Spinal cord (tissue), 10 donors: ENCODE results near the gene CIRBP. TPM values are rescaled to one million over a fixed set of nuclear protein-coding genes. Genes with fewer than 3 reads are reported as not detected.

Experiments
- DNase-seq, 6 donors: peaks; one replicate each; pipeline versions ENCODE4 v3.0.0 to v3.0.0-alpha.2; 2013 to 2015; ENCODE audit warnings: low spot score in 6 of 6, low read depth in 4 of 6
- H3K27ac ChIP-seq: one replicate; pipeline ENCODE4 v1.5.1; 2013; ENCODE audit warnings: low read depth, low read length, control low read depth
- H3K27me3 ChIP-seq: one replicate; pipeline ENCODE4 v1.6.1; 2013; ENCODE audit warnings: low read length; ENCODE audit not compliant: control insufficient read depth, insufficient read depth
- H3K36me3 ChIP-seq: one replicate; pipeline ENCODE4 v1.6.1; 2013; ENCODE audit warnings: low read length; ENCODE audit not compliant: control insufficient read depth, insufficient read depth
- H3K4me1 ChIP-seq: one replicate; pipeline ENCODE4 v1.6.1; 2013; ENCODE audit warnings: low read length; ENCODE audit not compliant: control insufficient read depth, insufficient read depth
- H3K4me3 ChIP-seq: one replicate; pipeline ENCODE4 v1.5.1; 2013; ENCODE audit warnings: low read depth, low read length, control low read depth
- H3K9me3 ChIP-seq: one replicate; pipeline ENCODE4 v1.6.1; 2013; ENCODE audit warnings: low read length; ENCODE audit not compliant: control insufficient read depth, insufficient read depth
- WGBS: methylation state at CpG from one replicate; pipeline ENCODE4 v1.1.5; 2013; ENCODE audit warnings: missing lambda C conversion rate; ENCODE audit not compliant: insufficient coverage; 5-methylcytosine and 5-hydroxymethylcytosine counted together
- polyA plus RNA-seq, 2 donors: library from polyadenylated mRNA; unstranded; fragments of 120-200 nt; gene quantifications; one replicate each; pipeline ENCODE4 v1.2.1, GENCODE V29; 2013; ENCODE audit not compliant: insufficient read length in 2 of 2
- total RNA-seq, 2 donors: library from RNA; depleted of rRNA in 1 of 2; stranded (reverse); fragments of 120-200 nt in 1 of 2; fragments of >200 nt in 1 of 2; gene quantifications; one replicate each; pipeline versions ENCODE4 v1.2.3 to v1.2.4, GENCODE V29; 2013 to 2014
- donor health status: healthy.

Gene CIRBP
- total and polyA plus RNA-seq, 4 donors, result 323 to 821 (median 625) TPM

DNA sequence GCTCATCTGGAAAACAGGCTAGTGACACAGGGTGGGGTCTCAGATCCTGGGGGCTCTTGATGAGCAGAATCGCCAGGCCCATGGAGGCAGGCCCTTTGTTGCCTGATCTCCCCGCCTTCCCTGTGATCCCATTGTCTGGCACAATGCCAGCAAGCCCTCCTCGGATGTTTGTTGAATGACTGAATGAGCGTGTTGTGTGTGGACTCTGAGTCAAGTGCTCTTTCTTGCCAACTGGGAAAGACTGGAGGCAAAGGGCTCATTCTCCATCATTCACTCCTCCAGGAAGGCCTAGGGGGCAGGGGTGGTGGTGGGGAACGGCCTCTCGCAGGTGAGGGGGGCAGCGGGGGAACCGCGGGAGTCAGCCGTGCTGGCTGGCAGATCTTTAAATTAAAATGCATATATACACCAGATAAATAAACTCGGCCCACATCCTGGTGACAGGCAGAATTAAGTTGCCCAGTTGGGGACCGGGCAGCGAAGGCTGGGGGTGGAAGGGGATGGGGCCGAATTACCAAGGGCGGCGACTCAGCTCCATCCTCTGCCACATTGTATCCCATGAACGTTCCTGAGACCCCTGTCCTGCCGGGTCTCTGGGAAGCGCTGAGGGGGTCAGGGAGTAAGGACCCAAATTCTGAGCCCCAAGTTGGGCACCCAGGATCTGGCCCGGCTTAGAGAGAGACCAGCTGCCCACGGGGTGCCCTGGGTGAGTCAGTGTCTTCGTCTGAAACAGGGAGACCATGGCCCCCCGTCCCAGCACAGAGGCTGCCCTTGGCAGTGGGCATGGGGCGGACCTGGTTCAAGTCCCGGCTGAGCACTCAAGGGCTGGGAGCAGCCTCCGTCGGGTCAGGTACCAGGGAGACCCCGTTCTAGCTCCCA lies 41.1 kb downstream of the CIRBP start:
- H3K27me3 ChIP-seq, result no peaks in the 10 kb centered on the region
- DNase-seq, result peak in 1 of 6 donors; percentile 29
- no peaks in the 10 kb centered on the region for H3K9me3 ChIP-seq
- H3K4me3 ChIP-seq, result no peak overlapping the region
- H3K36me3 ChIP-seq, result peaks cover 11% of the 10 kb centered on the region
- 70% methylated on average over 18 of the region's 28 CpGs for WGBS
- H3K4me1 ChIP-seq, result peaks cover 15% of the 10 kb centered on the region
- no peak overlapping the region for H3K27ac ChIP-seq

DNA sequence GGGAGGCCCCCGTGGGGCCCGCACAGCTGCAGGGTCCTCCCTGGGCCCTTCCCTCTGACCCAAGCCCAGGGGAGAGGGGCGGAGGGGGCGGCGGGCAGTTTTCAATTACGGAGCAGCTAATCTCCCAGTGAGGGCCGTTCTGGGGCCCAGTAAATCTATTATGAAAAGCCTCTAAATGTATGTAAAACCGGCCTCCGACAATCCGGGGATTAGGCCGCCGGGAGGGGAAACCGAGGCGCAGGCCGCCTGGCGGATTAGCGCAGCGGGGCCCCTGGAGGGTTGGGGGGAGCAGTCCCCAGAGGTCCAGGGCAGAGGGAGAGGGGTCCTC lies 41.7 kb downstream of the CIRBP start:
- no peak for DNase-seq
- H3K4me3 ChIP-seq, result no peak overlapping the region
- no peak overlapping the region for H3K27ac ChIP-seq
- 71% methylated on average over 7 of the region's 18 CpGs for WGBS
- no peaks in the 10 kb centered on the region for H3K9me3 ChIP-seq
- no peaks in the 10 kb centered on the region for H3K27me3 ChIP-seq
- H3K4me1 ChIP-seq, result peaks cover 19% of the 10 kb centered on the region
- H3K36me3 ChIP-seq, result peaks cover 11% of the 10 kb centered on the region

DNA sequence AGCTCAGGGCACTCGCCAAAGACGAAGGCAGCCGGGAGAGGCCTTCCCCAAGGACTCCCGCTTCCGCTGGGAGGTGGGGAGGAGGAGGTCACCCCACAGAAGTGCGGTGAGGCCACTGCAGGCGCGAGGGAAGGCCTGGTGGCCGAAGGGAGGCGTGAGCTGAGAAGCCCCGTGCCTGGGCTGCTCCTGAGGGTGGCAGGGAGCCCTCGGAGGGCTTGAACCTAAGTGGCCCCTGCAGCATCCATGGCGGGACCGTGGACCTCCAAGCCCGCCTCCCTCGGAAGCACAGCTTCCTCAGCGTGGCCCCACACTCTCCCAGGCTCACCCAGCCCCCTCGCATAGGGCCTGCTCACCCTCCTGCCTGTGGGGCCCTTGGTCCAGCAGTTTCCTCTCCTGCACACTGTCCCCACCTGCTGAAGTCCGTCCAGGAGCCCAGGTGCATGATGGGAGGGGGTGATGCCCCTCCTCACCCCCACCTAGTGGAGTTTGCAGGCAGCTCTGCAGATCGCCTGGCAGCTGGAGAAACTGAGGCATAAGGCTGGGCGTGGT lies 42.5 kb downstream of the CIRBP start:
- H3K36me3 ChIP-seq, result peaks cover 11% of the 10 kb centered on the region

DNA sequence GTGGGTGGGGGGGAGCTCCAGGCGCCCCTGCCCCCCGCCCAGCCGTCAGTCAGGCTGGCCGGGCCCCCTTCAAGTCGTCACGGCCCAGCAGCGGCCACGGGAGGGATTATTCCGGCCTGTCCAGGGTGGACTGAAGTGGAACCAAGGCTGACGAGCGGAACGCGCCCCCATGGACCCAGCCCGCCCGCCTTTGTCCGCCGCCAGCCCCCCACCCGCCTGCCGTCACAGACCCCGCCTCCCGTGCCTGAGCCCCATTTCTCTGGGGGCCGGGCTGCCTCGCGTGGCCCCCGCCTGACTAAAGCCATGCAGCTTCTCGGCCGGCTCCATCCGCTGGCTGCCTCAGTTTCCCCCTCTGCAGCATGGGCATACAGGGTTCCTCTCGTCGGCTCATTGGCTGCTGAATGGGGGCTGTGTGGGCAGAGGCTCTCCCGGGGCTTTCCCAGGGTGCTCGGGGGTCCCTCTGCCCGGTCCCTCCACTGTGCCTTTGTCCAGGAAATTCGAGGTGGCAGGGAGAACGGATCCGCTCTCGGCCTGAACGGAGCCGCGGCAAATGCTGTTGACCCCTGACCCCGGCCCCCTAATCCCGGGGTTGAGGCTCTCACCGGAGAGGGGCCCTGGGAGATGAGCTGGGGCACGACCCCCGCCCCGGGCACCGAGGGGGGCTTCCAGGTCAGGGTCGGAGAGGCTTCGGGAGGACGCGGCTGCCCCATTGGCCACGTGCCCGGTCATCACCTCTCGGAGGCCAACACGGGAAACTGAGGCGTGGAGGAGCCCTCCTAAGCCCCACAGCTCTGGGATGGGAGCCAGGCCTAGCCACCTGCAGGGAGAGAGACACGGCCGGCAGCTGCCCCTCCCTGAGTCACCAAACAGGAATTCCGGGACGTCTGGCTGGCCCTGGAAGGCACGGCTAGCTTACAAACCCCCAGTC lies 43.9 kb downstream of the CIRBP start:
- no peak for DNase-seq
- WGBS, result 67% methylated on average over 49 of the region's 61 CpGs
- H3K27me3 ChIP-seq, result no peaks in the 10 kb centered on the region
- H3K36me3 ChIP-seq, result peaks cover 11% of the 10 kb centered on the region
- no peak overlapping the region for H3K4me3 ChIP-seq
- H3K9me3 ChIP-seq, result no peaks in the 10 kb centered on the region
- no peak overlapping the region for H3K27ac ChIP-seq
- peaks cover 25% of the 10 kb centered on the region for H3K4me1 ChIP-seq

More for the DNA sequence above, 42.5 kb downstream of the CIRBP start:
- Histone ChIP-seq H3K4me1 (peaks cover 25% of the 10 kb centered on the region), H3K4me3 (no peak overlapping the region), H3K27ac (no peak overlapping the region), H3K9me3 (no peaks in the 10 kb centered on the region), H3K27me3 (no peaks in the 10 kb centered on the region)
- 62% methylated on average over 13 of the region's 21 CpGs for WGBS
- no peak for DNase-seq

DNA sequence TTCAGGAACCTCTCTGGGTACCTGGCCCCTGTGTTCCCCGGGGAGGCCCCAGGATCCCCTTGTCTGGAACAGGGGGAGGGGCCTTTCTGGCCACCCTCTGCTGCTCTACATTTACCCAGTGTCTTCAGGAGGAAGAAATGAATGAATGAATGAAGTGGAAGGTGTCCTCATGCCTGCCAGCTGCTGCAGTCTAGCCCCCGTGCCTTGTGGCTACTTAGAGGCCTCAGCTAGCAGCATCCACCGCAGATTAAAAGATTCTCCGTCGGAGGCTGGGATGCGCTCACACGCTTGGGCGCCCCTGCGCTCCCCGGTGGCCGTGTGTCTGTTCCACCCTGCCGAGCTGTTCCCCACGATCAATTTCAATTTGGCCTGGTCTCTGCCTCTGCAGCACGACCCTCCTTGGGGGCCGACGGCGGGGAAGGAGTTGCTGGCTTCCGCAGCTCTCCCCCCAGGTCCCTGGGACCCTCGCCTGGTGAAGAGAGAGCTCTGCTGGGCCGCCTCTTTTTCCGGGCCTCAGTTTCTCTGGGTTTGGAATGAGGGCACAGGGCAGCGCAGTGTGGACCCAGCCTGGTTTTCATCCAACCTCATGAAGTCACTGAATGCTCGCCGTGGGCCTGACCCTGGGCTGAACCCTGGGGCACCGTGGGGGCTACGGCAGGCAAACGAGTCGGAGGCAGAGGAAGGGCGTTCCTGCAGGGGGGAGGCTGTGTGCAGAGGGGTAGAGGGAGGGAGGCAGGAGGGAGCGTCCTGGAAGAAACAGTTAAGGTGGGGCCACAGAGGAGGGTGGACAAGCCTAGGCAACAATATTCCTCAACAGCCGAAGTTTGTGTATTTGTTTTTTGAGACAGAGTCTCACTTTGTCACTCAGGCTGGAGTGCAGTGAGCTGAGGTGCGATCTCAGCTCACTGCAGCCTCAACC lies 44.8 kb downstream of the CIRBP start:
- peak in 1 of 6 donors; percentile 27 for DNase-seq
- H3K27me3 ChIP-seq, result no peaks in the 10 kb centered on the region
- H3K4me1 ChIP-seq, result peaks cover 31% of the 10 kb centered on the region
- peaks cover 13% of the 10 kb centered on the region for H3K36me3 ChIP-seq
- 69% methylated on average over 28 of the region's 32 CpGs for WGBS
- H3K9me3 ChIP-seq, result no peaks in the 10 kb centered on the region
- H3K4me3 ChIP-seq, result no peak overlapping the region
- H3K27ac ChIP-seq, result no peak overlapping the region

DNA sequence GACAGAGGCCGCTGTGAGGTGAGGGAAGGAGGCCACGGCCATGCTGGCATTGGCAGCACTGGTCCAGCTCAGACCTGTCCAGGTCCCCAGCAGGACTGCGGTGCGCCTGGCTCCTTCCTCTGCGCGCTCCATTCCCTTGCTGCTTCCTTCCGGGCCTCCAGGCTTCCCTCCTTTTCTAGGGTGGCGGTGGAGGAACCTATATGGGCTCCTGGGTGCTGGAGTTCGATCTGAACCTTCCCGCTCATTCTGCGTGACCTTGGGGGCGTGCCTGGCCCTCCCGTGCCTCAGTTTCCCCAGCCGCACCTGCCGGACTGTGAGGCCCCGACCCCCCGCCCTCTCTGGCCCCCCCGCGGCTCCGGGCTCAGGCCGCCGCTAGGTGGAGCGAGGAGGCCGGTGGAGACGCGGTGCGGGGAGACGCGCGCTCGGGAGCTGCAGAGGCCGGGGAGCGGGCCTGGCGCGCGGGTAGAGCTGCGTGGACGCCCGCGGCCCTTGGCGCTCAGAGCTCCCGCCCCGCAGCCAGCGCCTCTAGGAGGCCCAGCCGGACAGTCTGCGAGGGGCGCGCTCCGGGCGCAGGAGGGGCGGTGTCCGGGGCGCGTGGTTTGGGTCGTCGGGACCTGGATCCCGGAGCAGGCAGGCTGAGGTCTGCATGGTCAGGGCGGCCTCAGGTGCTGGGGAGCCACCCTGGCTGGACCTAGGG lies 46.5 kb downstream of the CIRBP start:
- DNase-seq, result peak in 2 of 6 donors; percentile 77 to 86
- H3K9me3 ChIP-seq, result no peaks in the 10 kb centered on the region
- H3K4me3 ChIP-seq, result no peak overlapping the region
- H3K27ac ChIP-seq, result no peak overlapping the region
- H3K4me1 ChIP-seq, result peaks cover 32% of the 10 kb centered on the region
- no peaks in the 10 kb centered on the region for H3K27me3 ChIP-seq
- H3K36me3 ChIP-seq, result peaks cover 13% of the 10 kb centered on the region
- WGBS, result 9% methylated on average over 56 of the region's 58 CpGs

DNA sequence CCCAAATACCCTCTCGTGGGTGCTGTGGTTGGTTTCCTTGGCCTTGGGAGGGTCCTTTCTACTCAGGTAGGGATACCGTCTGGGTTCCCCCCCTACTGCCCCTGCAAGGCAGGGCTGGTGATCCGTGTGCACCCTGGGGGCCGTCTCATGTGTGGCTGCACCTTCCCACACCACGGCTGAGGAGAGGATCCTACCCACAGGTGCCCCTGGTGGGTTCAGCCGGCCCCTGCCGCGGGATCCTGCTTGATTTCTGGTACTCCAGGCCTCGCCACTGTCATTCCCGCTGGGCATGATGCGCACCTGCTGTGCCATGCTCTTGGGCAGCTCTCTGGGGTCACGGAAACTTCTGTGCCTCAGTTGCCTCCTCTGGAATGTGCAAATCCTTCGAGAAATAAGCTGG lies 47.3 kb downstream of the CIRBP start:
- no peaks in the 10 kb centered on the region for H3K9me3 ChIP-seq
- H3K36me3 ChIP-seq, result peaks cover 12% of the 10 kb centered on the region
- WGBS, result 79% methylated on average over 11 of the region's 13 CpGs
- H3K4me1 ChIP-seq, result peaks cover 32% of the 10 kb centered on the region
- H3K4me3 ChIP-seq, result no peak overlapping the region
- no peaks in the 10 kb centered on the region for H3K27me3 ChIP-seq
- DNase-seq, result no peak
- H3K27ac ChIP-seq, result no peak overlapping the region

DNA sequence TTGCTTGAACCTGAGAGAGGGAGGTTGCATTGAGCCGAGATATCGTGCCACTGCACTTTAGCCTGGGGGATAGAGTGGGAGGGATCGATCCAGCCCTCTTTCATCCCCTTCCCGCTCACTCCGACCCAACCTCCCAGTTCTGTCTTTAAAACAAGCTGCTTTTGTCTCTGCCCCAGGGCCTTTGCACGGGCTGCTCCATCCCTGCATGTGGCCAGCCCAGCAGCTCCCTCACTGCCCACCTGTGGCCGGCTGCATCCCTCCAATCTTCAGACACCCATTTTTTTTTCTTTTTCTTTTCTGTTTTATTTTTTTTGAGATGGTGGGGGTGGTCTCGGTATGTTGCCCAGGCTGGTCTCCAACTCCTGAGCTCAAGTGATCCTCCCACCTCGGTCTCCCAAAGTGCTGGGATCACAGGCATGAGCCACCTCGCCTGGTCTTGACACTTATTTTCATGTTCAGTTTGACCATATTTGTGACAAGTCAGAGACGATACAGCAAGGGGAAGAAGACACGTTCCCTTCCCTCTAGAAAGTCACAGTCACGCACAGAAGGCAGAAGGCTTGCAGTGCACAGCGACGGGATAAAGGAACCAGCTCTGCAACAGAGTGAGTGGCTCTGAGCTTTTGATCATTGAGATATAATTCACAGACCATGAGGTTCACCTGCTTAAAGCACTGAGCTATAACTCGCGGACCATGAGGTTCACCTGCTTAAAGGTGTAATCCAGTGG lies 48.3 kb downstream of the CIRBP start:
- Histone ChIP-seq H3K9me3 (no peaks in the 10 kb centered on the region), H3K27ac (no peak overlapping the region), H3K4me3 (no peak overlapping the region), H3K27me3 (no peaks in the 10 kb centered on the region), H3K4me1 (peaks cover 32% of the 10 kb centered on the region), H3K36me3 (peaks cover 17% of the 10 kb centered on the region)
- no peak for DNase-seq
- 78% methylated on average over 13 of the region's 17 CpGs for WGBS
